ENCODE data around the gene FAM163B. TPM values are rescaled to one million over a fixed set of nuclear protein-coding genes. Genes with fewer than 3 reads are reported as not detected.

FAM163B gene
- total and polyA plus RNA-seq, 2 experiments from 2014 or later: 0.60 to 1.3 TPM

DNA sequence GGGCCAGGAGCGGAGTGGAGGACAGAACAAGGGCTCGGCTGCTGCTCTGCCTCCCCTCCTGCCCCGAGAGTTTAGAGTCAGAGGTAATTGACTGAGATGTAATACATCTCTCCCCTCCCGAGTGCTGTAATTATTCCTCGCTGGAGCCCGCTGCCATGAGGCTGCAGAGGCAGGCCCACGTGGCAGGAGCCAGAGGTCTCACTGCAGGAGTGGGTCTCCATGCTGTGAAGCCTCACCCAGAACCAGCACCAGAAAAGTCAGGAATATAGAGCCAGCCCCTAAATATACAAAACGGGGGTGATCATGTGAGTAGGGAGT is 2.5 kb downstream of the FAM163B start (continued):
- TF ChIP-seq, protein P1, sequence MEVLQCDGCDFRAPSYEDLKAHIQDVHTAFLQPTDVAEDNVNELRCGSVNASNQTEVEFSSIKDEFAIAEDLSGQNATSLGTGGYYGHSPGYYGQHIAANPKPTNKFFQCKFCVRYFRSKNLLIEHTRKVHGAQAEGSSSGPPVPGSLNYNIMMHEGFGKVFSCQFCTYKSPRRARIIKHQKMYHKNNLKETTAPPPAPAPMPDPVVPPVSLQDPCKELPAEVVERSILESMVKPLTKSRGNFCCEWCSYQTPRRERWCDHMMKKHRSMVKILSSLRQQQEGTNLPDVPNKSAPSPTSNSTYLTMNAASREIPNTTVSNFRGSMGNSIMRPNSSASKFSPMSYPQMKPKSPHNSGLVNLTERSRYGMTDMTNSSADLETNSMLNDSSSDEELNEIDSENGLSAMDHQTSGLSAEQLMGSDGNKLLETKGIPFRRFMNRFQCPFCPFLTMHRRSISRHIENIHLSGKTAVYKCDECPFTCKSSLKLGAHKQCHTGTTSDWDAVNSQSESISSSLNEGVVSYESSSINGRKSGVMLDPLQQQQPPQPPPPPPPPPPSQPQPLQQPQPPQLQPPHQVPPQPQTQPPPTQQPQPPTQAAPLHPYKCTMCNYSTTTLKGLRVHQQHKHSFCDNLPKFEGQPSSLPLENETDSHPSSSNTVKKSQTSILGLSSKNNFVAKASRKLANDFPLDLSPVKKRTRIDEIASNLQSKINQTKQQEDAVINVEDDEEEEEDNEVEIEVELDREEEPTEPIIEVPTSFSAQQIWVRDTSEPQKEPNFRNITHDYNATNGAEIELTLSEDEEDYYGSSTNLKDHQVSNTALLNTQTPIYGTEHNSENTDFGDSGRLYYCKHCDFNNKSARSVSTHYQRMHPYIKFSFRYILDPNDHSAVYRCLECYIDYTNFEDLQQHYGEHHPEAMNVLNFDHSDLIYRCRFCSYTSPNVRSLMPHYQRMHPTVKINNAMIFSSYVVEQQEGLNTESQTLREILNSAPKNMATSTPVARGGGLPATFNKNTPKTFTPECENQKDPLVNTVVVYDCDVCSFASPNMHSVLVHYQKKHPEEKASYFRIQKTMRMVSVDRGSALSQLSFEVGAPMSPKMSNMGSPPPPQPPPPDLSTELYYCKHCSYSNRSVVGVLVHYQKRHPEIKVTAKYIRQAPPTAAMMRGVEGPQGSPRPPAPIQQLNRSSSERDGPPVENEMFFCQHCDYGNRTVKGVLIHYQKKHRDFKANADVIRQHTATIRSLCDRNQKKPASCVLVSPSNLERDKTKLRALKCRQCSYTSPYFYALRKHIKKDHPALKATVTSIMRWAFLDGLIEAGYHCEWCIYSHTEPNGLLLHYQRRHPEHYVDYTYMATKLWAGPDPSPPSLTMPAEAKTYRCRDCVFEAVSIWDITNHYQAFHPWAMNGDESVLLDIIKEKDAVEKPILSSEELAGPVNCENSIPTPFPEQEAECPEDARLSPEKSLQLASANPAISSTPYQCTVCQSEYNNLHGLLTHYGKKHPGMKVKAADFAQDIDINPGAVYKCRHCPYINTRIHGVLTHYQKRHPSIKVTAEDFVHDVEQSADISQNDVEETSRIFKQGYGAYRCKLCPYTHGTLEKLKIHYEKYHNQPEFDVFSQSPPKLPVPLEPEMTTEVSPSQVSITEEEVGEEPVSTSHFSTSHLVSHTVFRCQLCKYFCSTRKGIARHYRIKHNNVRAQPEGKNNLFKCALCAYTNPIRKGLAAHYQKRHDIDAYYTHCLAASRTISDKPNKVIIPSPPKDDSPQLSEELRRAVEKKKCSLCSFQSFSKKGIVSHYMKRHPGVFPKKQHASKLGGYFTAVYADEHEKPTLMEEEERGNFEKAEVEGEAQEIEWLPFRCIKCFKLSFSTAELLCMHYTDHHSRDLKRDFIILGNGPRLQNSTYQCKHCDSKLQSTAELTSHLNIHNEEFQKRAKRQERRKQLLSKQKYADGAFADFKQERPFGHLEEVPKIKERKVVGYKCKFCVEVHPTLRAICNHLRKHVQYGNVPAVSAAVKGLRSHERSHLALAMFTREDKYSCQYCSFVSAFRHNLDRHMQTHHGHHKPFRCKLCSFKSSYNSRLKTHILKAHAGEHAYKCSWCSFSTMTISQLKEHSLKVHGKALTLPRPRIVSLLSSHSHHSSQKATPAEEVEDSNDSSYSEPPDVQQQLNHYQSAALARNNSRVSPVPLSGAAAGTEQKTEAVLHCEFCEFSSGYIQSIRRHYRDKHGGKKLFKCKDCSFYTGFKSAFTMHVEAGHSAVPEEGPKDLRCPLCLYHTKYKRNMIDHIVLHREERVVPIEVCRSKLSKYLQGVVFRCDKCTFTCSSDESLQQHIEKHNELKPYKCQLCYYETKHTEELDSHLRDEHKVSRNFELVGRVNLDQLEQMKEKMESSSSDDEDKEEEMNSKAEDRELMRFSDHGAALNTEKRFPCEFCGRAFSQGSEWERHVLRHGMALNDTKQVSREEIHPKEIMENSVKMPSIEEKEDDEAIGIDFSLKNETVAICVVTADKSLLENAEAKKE (CRISPR knock-in tag; IDR thresholded peaks at IDR 0.05): no peak

DNA sequence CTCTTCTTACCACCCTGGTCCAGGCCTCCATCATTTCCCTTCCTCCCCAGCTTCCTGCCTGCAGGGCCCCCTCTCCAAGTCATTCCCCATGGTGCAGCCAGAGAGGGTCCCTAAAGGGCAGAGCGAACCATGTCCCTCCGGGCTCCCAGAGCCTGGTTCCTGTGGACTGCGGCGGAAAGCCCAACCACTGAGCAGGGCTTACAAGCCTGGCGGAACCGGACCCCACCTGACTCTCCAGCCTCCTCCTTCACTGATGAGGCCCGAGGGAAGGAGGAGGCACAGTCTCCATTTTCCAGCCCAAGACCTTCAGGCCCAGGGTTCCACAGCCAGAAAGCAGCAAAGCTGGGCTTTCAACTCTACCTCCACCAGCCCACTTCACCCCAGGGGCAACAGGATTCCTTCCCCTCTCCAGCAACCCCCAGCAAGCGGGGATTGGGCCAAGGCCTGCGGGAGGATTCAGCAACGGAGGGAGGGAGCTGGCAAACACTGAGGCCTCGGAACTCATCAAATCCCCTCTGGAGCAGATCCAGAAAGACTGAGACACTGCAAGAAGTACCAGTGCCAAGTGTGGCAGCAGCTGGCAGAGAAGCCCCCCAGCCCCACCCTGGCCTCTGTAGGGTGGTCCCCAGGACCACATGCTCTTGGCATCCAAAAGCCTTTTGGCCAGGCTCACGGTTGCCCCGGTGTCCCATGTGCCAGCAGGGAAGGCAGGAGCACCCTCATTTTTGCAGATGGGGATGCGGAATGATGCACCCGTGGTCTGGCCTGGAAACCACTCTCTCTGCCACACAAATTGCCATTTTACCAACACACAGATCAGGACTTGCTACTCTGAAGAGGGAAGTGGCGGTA is 3.1 kb downstream of the FAM163B start:
- H3K4me1 Mint-ChIP-seq: peaks cover 28% of the 10 kb centered on the region
- no peak overlapping the region for H3K27ac Mint-ChIP-seq
- Histone ChIP-seq H3K36me3 (ENCODE audit: insufficient read depth) (no peaks in the 10 kb centered on the region), H4K20me1 (replicated peaks; ENCODE audit: insufficient read depth) (no peaks in the 10 kb centered on the region), H3K4me3 (no peak overlapping the region), H3K27me3 (ENCODE audit: insufficient read depth) (peaks cover 15% of the 10 kb centered on the region), H3K79me2 (replicated peaks; ENCODE audit: insufficient read depth) (no peaks in the 10 kb centered on the region), H3F3A (replicated peaks; ENCODE audit: low read depth) (no peaks in the 10 kb centered on the region), H3K9me2 (ENCODE audit: insufficient read depth) (no peaks in the 10 kb centered on the region), H3K4me2 (no peak overlapping the region), H2AFZ (no peak overlapping the region), H3K27ac (ENCODE audit: low read depth) (no peak overlapping the region), H3K4me1 (ENCODE audit: insufficient read depth) (no peaks in the 10 kb centered on the region; the same call in 1 of the 2 replicates)
- no peak for DNase-seq (ENCODE audit: low spot score)
- H3K36me3 Mint-ChIP-seq (ENCODE audit: low read depth): no peaks in the 10 kb centered on the region
- no peak for ATAC-seq
- H3K4me3 Mint-ChIP-seq: no peak overlapping the region
- no peaks in the 10 kb centered on the region for H3K9me3 Mint-ChIP-seq
- no peak for TF ChIP-seq EZH2 (IDR thresholded peaks at IDR 0.05; ENCODE audit: low read depth, unreplicated experiment)
- TF ChIP-seq CREB1 (CRISPR knock-in tag; IDR thresholded peaks at IDR 0.05; ENCODE audit: low read depth): no peak
- H3K27me3 Mint-ChIP-seq (ENCODE audit: insufficient read depth, low read depth, poor library complexity): peaks cover 15% of the 10 kb centered on the region
